HG02852 (cell line): ENCODE results near the gene GRWD1.

ENCODE experiments used
- ATAC-seq: cut with Tn5 transposase; IDR thresholded peaks from one replicate; pipeline ENCODE4 v1.9.1; 2021; ENCODE audit warnings: mild to moderate bottlenecking, moderate library complexity; ENCODE audit not compliant: unreplicated experiment

The GRWD1 gene

GRCh38 chr19:48493718-48494401 is 48.1 kb downstream of the GRWD1 start:
- ATAC-seq, result no peak

- no peak for ATAC-seq
These were observed 49.6 kb downstream of the GRWD1 start for GRCh38 chr19:48495396-48495795.

GRCh38 chr19:48496959-48497727 is 51.4 kb downstream of the GRWD1 start:
- ATAC-seq, result no peak

DNA sequence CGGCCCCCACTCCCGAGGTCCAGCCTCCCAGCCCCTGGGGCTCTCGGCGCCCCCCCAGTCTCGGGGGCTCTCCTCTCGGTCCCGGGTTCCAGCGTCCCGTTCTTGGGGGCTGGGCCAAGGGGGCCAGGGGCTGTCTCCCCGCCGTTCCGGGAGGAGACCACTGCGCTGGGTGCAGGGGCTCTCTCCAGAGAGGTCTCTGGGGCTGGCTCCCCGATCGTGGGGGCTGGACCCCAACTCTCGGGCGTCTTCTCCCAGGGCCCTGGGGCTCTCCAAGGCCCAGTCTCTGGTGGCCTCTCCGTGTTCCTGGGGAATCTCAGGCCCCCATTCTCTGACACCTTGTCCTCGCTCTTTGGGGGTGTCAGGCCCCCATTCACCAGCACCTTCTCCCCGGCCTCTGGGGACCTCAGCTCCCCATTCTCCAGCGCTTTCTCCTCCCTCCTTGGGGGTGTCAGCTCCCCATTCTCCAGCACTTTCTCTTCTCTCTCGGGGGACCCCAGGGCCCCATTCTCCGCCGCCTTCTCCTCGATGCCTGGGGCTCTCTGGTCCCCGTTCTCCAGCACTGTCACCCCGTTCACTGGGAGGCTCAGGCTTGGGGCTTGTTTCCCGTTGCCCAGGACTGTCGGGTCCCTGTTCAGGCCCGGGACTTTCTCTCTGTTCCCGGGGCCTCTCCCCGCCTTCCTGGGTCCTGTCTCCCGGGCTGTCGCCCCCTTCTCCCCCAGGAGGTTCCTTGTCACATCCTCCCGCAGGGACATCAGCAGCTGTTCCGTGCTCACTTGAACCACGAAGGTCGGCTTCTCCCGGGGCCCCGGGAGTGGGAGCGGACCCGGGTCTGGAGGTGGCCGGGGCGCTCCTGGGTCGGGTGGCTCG is 52.2 kb downstream of the GRWD1 start:
- ATAC-seq, result no peak

- no peak for ATAC-seq
These were observed 53.0 kb downstream of the GRWD1 start for GRCh38 chr19:48498595-48499311.

DNA sequence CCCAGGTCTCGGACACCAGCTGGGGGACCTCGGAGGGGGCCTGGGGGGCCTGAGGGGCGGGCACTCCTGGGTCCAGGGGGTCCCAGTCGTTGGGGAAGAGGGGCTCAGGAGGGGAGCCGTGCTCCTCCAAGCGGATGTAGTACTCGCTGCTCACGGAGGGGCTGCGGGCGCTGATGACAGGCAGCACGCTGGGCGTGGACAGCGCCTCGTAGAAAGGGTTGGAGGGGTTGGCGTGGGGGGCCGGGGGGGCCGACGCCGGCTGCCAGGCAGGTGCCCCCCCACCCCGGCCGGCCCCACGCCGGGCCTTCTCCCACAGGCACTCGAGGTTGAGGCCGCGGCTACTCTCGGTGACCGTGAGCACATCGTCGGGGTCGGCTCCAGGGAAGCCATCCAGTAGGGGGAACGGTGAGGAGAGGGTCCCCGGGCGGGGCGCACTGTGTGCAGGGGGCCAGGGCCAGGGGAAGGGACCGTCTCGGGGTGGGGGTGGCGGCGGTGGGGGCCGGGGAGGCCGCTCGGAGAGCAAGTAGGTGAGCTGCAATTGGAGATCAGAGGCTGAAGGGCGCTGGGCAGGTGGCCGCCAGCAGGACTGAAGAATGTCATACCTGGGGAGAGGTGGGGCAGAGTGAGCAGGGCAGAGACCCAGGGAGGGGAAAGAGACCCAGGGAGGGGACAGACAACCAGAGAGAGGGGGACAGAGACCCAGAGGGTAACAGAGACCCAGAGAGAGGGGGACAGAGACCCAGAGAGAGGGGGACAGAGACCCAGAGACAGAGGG is 53.7 kb downstream of the GRWD1 start:
- no peak for ATAC-seq

DNA sequence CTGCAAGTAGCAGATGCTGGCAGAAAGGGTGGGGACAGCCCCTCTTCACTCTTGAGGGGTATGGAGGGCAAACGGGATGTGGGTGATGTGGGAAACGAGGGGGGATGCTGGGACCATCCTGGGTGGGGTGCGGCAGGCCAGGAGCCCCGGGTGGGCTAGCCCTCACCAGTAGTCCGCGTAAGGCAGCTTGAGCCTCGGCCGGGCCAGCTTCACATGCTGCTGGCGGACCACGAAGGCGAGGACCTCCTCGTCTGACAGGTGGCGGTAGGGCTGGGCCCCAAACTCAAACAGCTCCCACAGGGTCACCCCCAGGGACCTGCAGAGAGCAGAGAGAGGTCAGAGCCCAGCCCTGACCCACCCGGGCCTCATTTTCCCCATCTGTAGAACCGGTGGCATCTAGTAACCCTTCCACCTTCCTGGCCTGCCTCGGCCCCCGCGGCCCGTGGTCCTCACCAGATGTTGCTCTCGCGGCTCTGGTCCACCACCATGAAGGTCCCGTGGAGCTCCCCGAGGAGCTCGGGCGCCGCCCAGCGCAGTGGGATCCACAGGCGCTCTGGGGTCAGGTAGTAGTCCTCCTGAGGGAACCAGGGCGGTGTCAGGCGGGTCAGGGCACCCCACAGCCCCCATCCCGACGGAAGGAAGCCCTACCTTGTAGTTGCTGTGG is 55.2 kb downstream of the GRWD1 start:
- ATAC-seq, result no peak

DNA sequence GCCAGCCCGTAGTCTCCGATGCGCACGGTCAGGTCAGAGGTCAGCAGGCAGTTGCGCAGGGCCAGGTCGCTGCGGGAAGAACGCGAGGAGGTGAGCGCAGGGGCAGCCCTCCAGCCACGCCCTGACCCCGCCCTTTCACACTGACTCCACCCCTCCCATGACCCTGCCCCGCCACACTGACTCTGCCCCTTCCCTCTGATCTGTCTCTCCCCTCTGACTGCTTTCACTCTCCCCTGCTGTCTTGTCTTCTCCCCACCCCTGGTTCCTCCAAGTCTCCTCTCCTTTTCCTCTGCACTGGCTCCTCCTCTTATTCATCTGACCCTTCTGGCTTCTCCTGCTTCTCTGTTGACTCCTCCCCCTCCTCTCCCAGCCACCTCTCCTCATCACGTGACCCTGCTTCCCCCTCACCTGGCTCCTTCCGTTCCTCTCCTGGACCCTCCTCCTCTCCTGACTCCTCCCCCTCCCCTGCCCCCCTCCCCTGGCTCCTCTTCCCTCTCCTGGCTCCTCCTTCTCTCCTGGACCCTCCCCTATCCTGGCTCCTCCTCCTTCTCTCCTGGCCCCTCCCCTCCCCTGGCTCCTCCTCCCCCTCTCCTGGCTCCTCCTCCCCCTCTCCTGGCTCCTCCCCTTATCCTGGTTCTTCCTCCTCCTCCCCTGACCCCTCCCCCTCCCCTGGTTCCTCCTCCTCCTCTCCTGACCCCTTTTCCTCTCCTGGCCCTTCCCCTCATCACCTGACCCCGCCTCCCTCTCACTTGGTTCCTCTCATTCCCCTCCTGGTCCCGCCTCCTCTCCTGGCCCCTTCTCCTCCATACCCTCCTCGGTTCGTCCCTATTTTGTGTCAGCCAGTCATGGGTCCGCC is 55.9 kb downstream of the GRWD1 start:
- ATAC-seq, result no peak

GRCh38 chr19:48502350-48503018 is 56.7 kb downstream of the GRWD1 start:
- ATAC-seq, result no peak

- ATAC-seq, result no peak
These were observed 60.5 kb downstream of the GRWD1 start for GRCh38 chr19:48506138-48506733.
